Measurements from ENCODE around the gene MYBPH.

The MYBPH gene

DNA sequence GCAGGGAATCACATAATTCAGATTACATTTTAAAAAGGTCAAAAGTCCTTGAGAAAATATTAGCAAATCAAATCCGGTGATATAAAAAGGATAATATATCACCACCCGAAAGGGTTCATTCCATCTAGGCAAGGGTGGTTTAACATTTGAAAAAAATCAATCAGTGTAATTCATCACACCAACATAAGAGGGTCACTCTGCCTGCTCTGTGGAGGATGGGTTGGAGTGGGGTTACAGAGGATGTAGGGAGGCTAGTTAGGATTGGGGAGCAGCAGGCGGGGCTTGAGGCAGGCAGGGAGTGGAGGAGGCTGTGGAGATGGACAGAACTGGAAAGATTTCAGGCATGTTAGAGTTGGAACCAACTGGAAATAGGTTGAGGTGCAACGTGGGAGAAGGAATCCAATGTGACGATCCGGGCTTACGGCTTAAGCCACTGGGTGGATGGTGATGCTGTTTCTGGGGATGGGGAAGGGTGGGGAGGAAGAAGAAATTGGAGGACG, 35.6 kb downstream of the MYBPH start:
- DNase-seq (ENCODE audit: low read depth): no peak
- no peak overlapping the region for H3K4me3 ChIP-seq (ENCODE audit: low read depth, low read length)

DNA sequence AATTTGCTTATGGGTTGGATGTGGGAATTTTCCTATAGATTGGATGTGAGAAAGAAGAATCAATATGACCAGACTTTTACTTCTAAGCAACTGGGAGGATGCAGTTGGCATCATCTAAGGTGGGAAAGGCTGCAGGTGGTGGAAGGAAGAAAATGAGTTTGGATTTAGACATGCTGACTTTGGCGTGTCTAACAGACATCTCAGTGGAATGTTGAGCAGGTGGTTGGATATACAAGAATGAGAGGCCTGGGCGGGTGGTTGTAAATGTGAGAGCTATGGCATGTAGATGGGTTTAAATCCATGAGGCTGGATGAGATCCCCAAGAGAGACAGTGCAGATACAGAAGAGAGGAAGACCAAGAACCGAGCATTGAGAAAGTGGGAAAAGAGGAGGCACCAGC, 37.6 kb downstream of the MYBPH start:
- no peak overlapping the region for H3K4me3 ChIP-seq (ENCODE audit: low read depth, low read length)
- DNase-seq (ENCODE audit: low read depth): no peak

DNA sequence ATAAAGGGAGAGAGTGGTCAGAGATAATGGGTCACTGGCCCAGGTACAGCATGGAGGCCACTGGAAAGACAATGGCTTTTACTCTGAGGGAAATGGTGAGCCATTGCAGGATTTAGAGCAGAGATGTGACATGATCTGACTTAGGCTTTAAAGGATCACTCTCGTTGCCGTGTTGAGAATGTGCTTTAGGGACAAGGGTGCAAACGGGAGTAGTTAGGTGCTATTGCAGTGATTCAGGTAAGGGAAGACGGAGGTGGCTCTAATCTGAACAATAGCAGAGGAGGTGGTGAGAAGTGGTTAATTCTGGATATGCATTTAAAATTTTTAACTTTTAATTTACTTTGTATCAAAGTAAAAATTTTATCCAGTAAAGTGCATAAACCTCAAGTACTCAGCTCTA, 38.3 kb downstream of the MYBPH start:
- no peak for DNase-seq (ENCODE audit: low read depth)

DNA sequence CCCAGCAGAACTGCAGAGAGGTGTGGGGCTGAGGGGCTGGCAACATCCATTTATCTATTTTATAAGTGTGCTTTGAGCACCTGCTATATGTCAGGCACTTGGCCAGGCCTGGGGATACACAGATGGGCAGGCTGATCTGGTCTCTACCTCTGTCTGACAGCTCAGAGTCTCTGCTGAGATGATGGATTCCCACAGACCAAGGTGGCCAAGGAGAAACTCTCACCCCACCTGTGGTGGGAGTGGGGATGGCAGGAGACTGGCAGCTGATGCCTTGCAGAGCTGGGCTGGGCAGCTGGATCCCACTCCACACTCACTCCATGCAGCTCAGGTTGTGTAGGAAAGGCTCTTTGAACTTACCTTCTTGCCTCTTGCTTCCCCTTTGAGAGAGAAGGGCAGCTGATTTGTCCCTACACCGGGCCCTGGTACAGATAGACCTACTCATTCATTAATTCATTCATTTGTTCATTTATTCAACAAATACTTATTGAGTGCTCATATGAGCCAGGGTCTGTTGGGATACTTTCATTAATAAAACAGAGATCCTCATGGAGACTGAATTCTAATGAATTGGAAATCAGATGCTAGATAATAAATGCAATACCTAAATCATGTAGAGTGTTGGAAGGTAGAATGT, 39.1 kb downstream of the MYBPH start:
- no peak for DNase-seq (ENCODE audit: low read depth)

More for the DNA sequence above, 38.3 kb downstream of the MYBPH start:
- H3K4me3 ChIP-seq (ENCODE audit: low read depth, low read length): no peak overlapping the region

DNA sequence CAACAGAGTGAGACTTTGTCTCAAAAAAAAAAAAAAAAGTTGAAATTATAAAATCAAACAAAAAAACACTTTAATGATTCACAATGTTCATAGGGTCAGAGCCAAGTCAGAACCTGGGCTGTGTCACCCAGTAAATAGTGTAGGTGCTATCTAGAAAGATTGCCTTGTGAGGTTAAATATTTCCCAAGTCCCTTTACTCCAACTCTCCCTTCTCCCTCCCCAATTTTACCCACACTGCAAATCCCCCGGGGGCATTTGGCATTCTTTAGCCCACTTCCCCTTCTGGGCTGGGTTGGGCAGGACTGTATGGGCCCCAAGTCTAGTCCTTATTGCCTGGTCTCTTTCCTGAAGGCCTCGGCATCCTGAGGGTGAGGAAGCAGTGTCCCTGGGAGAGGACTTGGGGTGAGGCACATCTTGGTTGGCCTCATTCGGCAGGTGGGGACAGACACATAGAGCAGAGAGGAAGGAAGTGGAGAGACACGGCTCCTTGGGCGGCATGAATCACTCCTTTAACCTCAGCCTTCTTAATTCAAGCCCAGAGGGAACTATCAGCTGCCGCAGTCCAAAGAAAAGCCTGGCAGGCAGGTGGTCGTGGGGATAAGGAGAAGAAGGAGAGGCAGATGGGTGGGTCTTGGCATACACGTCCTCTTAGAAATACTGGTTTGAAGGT, 39.9 kb downstream of the MYBPH start:
- no peak overlapping the region for H3K4me3 ChIP-seq (ENCODE audit: low read depth, low read length)
- DNase-seq (ENCODE audit: low read depth): no peak

More for the DNA sequence above, 39.1 kb downstream of the MYBPH start:
- no peak overlapping the region for H3K4me3 ChIP-seq (ENCODE audit: low read depth, low read length)

DNA sequence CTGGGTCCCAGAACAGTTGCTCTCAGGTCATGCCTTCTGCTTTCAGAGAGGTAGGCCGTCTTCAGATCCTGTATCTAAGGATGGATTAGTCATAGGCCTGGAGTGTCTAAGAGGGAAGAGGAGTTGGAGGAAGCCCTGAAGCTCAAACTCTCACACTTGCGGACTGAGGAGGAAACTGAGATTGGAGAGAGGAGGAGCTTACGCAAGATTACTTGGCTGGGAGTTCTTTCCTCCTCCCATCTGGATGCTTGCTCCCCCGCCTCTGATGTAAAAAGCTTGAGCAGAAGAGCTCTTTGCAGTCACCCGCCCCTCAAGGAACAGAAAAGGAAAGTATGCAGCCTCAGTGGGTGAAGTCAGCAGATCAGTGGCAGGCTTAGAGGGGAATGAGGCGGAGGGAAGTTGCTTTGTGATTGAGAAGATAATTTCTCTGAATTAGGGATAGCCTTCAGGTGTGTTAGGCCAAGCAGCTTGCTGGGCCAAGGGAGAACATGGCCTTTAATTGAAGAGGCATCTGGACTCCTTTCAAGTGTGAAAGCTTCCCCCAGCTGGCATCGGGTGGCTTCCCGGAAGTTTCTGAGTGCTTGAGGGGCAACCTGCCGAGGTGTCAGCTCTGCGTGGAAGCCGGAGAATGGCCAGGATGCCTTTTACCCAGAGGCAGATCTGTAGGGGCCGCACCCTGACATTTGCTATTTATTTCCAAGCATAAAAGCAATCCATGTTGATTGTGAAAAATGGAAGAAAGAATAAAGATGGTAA, 41.5 kb downstream of the MYBPH start:
- no peak overlapping the region for H3K4me3 ChIP-seq (ENCODE audit: low read depth, low read length)
- DNase-seq (ENCODE audit: low read depth): peak; percentile 10

DNA sequence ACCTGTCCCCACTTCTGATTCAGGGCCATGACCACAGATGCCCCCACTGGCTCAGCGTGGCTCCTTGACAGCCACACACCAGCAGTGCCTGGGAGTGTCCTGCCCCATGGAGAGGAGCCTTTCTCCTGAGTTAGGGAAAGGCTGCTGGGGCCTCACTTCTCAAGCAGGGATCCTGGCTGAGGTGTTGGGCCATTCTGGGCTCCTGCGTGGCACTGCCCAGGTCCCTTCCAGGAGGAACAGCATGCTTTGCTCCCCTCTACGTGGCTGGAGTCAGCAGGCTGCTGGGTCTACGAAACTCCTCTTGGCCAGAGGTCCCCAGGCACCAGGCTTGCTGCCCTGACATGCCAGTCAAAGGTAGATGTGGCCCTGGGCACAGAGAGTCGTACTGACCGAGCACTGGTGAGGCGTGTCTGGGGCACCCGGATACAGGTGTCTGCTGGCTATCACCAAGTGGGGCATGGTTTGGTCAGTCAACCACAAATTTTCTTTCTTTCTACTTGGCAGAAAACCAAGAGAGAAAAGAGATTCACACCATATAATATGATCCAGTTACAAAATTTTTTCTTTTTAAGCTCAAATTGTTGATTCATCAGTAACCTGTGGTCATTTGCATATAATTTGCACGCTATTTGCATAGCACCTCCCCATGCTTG, 44.0 kb downstream of the MYBPH start:
- no peak overlapping the region for H3K4me3 ChIP-seq (ENCODE audit: low read depth, low read length)
- DNase-seq (ENCODE audit: low read depth): no peak

DNA sequence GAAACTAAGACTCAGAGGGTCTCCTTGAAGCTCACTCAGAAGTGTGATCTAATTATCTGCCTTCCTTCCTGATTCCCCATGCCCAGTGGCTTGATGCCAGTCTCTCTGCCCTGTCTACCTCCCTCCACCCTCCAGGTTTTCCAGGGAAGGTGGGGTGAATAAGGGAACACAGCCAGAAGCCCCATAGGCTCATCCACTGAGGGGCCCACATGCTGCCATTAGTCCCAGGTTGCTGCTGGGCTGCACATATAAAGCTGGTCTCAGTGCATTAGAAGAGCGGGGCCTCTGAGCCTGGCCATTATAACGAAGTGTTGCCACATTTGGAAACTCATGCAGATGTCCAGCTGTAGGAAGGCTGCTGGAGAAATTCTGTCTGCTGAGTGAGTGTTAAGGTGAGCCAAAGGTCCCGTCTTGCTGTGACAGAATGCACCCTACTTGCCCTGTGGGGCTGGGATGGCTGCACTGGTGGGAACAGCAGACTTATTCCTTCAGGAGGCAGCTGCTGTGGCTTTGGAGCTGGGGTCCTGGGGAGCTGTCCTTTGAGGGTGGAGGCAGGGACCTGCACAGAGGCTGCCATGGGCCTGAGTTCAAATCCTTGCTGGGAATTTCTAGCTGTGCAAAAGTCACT, 45.2 kb downstream of the MYBPH start:
- no peak for DNase-seq (ENCODE audit: low read depth)
- H3K4me3 ChIP-seq (ENCODE audit: low read depth, low read length): no peak overlapping the region

DNA sequence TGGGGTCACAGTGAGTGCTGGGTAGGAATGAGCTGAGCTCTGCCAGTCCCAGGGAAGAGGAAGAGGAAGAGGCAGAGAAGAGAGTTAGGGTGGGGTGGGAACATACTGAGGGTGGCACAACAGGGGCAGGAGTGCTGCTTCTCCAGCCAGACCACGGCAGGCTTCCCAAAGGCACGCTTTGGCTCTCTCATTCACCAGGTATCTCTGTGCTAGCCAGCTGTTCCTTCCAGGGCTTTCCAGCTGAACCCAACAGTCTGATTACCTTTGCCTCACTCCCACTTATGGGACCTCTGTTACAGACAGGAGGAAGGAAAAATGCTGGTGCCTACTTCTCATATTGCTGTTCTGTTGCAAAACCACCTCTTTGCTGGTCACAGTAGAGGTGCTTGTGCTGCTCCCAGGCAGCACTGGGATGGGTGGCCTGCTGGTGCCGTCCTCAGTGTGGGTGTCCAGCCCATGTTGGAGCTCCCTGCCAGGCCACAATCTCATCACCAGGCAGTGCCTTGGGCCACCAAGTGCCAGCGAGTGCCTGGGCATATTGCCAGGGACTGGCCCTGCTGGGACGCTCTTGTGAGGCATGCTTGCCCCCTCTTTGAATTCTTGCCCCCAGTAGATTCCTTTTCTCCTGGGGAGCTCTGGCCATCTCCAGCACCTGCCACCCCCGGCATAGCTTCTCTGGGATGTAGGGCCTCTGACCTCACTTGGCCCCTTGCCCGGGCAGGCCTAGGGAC, 46.0 kb downstream of the MYBPH start:
- H3K4me3 ChIP-seq (ENCODE audit: low read depth, low read length): peak overlapping the region; percentile 44
- DNase-seq (ENCODE audit: low read depth): no peak

DNA sequence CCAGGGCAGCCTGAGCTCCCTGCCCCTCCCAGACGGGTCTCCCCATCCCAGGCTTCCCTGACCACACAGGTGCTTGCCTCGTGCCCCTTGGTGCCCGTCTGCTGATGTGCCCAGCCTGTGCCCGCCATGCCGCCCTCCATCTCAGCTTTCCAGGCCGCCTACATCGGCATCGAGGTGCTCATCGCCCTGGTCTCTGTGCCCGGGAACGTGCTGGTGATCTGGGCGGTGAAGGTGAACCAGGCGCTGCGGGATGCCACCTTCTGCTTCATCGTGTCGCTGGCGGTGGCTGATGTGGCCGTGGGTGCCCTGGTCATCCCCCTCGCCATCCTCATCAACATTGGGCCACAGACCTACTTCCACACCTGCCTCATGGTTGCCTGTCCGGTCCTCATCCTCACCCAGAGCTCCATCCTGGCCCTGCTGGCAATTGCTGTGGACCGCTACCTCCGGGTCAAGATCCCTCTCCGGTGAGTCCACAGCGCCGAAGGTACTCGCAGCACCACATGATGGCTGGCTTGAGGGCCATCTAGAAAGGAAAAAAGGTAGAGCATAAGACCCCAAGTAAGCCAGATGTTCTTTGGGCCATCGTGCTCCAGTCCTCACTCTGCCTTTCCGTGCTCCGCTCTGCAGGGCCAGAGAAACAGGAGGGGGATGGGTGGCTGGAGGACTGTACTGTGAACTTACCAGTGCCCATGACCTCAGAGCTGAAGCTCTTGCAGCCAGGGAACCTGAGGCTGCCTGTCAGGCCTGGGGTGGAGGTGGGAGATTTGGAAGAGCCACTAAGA, 46.7 kb downstream of the MYBPH start:
- DNase-seq (ENCODE audit: low read depth): no peak
- peak overlapping the region; percentile 44 for H3K4me3 ChIP-seq (ENCODE audit: low read depth, low read length)

DNA sequence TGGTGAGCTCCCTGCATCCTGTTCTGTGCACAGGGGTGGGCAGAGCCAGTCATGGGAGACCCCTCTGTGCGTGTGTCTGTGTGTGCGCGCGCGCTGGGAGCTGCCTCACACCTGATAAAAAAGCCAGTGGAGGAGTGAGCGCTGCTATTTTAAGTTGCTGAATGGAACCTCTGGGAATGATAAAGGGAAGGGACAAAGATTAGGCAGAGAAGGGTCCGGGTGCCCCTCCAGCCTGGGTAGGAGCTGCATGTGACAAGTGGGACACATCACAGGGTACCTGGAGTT, 47.3 kb downstream of the MYBPH start:
- peak overlapping the region; percentile 44 for H3K4me3 ChIP-seq (ENCODE audit: low read depth, low read length)
- DNase-seq (ENCODE audit: low read depth): no peak

DNA sequence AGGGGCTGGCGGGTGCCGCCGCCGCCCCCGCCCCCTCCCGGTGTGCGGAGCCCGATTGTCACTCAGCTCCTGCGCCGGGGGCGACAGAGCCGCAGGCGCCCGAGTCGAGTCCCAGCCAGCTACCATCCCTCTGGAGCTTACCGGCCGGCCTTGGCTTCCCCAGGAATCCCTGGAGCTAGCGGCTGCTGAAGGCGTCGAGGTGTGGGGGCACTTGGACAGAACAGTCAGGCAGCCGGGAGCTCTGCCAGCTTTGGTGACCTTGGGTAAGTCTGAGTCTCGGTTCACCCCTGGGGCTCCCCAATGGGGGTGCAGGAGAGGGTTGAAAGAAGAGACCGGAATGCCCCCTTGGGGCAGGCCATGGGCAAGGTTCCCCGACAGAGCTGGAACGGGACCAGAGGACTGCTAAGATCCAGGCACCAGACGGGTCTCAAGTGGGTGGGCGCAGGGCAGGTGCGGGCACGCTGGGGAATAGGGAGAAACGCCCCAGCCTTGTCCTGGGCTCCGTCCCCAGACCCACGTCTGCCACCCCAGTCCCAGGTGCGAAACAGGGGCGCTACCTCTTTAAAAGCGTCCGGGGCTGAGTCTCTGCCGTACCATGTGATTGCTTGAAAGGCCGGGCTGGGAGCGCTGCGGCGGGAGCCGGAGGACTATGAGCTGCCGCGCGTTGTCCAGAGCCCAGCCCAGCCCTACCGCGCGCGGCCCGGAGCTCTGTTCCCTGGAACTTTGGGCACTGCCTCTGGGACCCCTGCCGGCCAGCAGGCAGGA, 47.8 kb downstream of the MYBPH start, which contains the start of gene ADORA1:
TSS of gene ADORA1 (plus strand) at position 61 of the 765 bp plus-strand sequence. CDS start 1,116 bp downstream, outside the sequence.
- DNase-seq (ENCODE audit: low read depth): no peak

DNA sequence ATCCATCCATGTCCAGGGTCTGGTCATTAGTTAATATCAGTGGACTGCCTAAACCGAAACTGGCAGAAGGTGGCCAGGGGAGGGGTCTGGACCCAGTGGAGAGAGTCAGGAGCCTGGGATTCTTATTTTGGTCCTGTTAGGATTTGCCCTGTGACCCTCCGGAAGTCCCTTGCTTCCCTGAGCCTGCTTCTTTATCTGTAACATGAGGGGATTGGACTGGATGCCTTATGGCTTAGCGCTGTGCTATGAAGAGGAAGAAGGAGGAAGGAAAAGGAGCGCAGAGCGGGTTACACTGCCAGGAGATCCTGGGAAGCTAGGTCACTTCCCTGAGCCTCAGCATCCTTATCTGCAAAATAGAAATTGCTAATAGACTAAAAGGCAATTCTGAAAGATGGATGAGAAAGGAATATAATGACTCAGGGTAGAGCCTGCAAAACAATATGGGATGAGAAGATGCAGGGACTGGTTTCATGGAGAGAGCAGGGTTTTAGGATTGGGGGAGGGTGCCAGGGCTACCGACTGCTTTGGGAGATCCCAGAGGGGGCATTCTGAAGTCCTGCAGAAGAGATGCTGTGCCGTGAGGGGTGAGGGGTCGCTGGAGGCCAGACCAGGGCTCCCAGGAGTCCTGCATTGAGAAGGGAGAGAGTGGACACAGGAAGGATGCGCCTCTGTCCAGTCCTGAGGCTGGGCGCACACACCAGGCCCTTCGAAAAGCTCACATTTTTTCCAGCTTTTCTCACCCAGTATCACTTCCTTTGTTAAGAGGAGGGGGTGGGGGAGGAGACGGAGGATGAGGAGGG, 48.6 kb downstream of the MYBPH start:
- H3K4me3 ChIP-seq (ENCODE audit: low read depth, low read length): peak overlapping the region; percentile 44
- DNase-seq (ENCODE audit: low read depth): no peak

More for the DNA sequence above, 47.8 kb downstream of the MYBPH start, which contains the start of gene ADORA1:
- H3K4me3 ChIP-seq (ENCODE audit: low read depth, low read length): peak within 1 kb of the TSS; percentile 44

DNA sequence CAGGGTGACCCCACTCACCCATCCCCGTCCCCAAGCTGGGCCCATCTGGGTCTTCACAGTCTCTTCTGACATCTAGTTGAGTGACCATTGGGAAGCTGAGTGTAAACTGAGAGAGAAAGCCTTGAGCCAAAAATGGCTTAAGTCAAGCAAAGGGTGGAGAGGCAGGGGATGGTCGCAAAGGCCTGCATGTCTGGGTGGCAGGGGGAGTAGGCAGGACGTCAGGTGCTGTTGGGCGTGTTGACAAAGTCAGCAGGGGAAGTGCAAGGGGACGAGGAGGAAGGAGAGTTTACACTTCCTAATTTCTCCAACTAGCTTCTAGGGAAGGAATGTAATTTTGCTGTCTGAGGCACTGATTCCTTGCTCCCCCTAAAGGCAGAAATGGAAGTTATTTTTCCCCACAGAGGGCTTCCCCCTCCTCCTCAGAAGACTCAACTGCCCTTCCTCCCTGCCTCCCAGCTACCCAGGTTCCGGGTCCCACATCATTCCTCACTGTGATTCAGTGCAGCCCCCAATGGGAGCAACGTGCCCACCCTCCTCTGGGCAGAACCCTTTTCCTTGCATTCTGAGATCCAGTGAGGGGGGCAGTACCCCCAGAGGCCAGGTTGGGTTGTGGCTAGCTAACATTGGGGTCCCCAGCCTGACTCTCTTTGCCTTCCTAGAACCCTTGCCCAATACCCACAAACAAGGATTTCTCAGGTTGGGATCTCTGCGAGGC, 49.3 kb downstream of the MYBPH start:
- DNase-seq (ENCODE audit: low read depth): no peak

DNA sequence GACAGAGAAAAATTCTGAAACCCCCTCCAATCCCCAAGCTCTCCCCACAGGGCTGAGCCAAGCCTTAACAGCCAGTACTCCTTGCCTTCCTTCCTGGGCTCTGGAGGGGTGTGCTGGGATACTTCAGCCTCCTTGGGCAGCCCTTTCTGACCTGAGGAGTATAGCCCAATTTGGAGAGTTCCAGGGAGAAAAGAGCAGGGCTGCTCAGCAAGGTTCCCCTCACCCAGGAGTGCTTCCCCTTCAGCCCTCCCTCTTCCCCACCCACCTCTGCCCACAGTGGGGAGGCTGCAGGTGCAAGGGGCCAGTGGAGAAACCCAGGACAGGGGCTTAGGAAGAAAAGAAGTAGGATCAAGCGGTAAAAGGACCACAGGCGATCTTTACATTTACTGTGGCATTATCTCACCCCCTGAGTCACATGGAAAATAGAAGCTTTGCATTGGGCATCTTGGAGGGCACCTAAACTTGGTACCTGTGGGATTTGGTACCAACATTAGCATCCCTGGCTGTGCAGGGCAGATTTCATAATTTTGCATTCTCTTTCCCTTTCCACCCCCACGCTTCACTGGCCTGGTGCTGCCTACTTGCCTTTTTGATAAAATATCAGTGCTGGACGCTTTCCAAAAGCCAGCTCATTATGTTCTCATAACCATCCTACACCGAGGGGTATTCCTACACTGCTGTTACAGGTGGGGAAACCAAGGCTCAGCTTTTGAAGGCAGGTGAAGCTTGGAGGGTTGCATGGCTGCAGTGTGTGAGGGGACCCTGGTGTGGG, 50.9 kb downstream of the MYBPH start:
- DNase-seq (ENCODE audit: low read depth): no peak

More for the DNA sequence above, 49.3 kb downstream of the MYBPH start:
- no peak overlapping the region for H3K4me3 ChIP-seq (ENCODE audit: low read depth, low read length)

More for the DNA sequence above, 50.9 kb downstream of the MYBPH start:
- no peak overlapping the region for H3K4me3 ChIP-seq (ENCODE audit: low read depth, low read length)

All from skeletal muscle cell (primary cell).